Nephron (organoid): ENCODE data around the gene NTM.
A peak's percentile ranks its signal among the peaks of the same experiment; 100 is the strongest.

Source experiments
- H3K27ac Mint-ChIP-seq, 3 experiments: 2 replicates each; pipeline ENCODE4 v1.8.0; 2020; ENCODE audit warnings: mixed read lengths in 3 of 3, mild to moderate bottlenecking in 2 of 3, moderate library complexity in 1 of 3
- H3K27me3 Mint-ChIP-seq: 2 replicates; pipeline ENCODE4 v1.8.0; 2021; ENCODE audit warnings: low read depth, mild to moderate bottlenecking, moderate library complexity, mixed read lengths
- H3K36me3 Mint-ChIP-seq: 2 replicates; pipeline ENCODE4 v1.8.0; 2020; ENCODE audit warnings: low read depth, mixed read lengths
- H3K4me1 Mint-ChIP-seq: 2 replicates; pipeline ENCODE4 v1.8.0; 2020; ENCODE audit warnings: mixed read lengths
- H3K4me3 Mint-ChIP-seq, 3 experiments: 2 replicates each; pipeline ENCODE4 v1.8.0; 2020; ENCODE audit warnings: mild to moderate bottlenecking in 3 of 3, mixed read lengths in 3 of 3, moderate library complexity in 2 of 3
- H3K9me3 Mint-ChIP-seq: 2 replicates; pipeline ENCODE4 v1.8.0; 2020; ENCODE audit warnings: mixed read lengths
- CTCF ChIP-seq, 3 experiments: fragments of 200-600 bp; sonication (generic); IDR thresholded peaks; one replicate each; pipeline ENCODE4 v1.5.0; 2021; ENCODE audit warnings: antibody characterized with exemption in 3 of 3; ENCODE audit not compliant: unreplicated experiment in 3 of 3

Gene NTM

DNA sequence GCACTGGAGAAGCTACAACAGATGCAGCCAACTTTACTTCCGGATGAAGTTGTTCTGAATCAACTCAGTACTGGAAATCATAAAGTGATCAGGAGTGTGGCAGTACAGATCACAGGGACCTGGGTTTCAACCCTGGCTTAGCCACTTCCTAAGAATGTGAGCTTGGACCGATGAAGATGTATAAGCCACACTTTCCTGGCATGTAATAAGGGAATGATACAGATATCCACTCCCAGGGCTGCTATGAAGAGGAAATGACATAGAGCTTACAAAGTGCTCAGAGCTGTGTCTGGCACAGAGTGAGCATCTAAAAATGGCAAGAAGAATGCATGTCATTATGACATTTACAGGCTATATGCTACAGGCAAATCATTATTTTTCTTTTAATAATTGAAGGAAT is 378.7 kb downstream of the NTM start:
- Mint-ChIP-seq H3K27ac (no peak overlapping the region), H3K9me3 (peaks cover 6% of the 10 kb centered on the region), H3K27me3 (peaks cover 32% of the 10 kb centered on the region), H3K4me3 (no peak overlapping the region), H3K4me1 (no peaks in the 10 kb centered on the region), H3K36me3 (no peaks in the 10 kb centered on the region)
- no peak for TF ChIP-seq CTCF (IDR thresholded peaks at IDR 0.05; ENCODE audit: unreplicated experiment in 3 of 3)

GRCh38 chr11:131750152-131750551 is 379.7 kb downstream of the NTM start:
- Mint-ChIP-seq H3K9me3 (peaks cover 6% of the 10 kb centered on the region), H3K27ac (no peak overlapping the region), H3K4me1 (no peaks in the 10 kb centered on the region), H3K27me3 (peaks cover 27% of the 10 kb centered on the region), H3K36me3 (no peaks in the 10 kb centered on the region), H3K4me3 (no peak overlapping the region)
- no peak for TF ChIP-seq CTCF (IDR thresholded peaks at IDR 0.05; ENCODE audit: unreplicated experiment in 3 of 3)

GRCh38 chr11:131750692-131751091 is 380.3 kb downstream of the NTM start:
- Mint-ChIP-seq H3K36me3 (no peaks in the 10 kb centered on the region), H3K4me3 (no peak overlapping the region), H3K9me3 (peaks cover 6% of the 10 kb centered on the region), H3K27me3 (peaks cover 23% of the 10 kb centered on the region), H3K27ac (no peak overlapping the region), H3K4me1 (peaks cover under 1% of the 10 kb centered on the region)
- TF ChIP-seq CTCF (IDR thresholded peaks at IDR 0.05; ENCODE audit: unreplicated experiment in 3 of 3): no peak

GRCh38 chr11:131754671-131755070 is 384.3 kb downstream of the NTM start:
- Mint-ChIP-seq H3K4me3 (no peak overlapping the region), H3K36me3 (no peaks in the 10 kb centered on the region), H3K9me3 (peaks cover 6% of the 10 kb centered on the region), H3K27ac (no peak overlapping the region), H3K4me1 (peaks cover 17% of the 10 kb centered on the region), H3K27me3 (peaks cover 14% of the 10 kb centered on the region)
- no peak for TF ChIP-seq CTCF (IDR thresholded peaks at IDR 0.05; ENCODE audit: unreplicated experiment in 3 of 3)

DNA sequence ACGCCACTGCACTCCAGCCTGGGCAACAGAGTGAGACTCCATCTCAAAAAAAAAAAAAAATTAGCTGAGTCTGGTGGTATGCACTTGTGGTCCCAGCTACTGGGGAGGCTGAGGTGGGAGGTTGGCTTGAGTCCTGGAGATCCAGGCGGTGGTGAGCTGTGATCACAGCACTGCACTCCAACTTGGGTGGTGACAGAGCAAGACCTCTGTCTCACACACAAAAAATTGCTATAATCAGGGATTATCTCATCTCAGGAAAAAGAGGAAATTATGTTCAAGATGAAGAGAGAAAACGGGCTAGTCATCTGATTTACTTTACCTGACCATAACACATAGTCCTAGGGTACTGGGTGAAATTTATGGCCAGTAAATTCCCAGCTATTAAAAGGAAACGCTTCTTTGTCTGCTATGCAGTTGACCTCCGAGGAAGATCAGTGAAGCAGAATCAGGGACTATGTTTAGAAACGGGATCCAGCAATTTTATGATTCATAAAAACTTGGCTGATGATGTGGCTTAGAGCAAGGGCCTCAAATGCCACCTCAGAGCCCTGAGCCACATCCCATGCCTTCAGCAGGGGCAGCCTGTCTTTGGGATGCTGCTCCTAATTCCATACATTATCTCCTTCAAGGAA is 386.2 kb downstream of the NTM start:
- H3K27ac Mint-ChIP-seq: peak overlapping the region in 1 of 3 experiments; percentile 27
- H3K4me3 Mint-ChIP-seq: no peak overlapping the region
- no peak for TF ChIP-seq CTCF (IDR thresholded peaks at IDR 0.05; ENCODE audit: unreplicated experiment in 3 of 3)

DNA sequence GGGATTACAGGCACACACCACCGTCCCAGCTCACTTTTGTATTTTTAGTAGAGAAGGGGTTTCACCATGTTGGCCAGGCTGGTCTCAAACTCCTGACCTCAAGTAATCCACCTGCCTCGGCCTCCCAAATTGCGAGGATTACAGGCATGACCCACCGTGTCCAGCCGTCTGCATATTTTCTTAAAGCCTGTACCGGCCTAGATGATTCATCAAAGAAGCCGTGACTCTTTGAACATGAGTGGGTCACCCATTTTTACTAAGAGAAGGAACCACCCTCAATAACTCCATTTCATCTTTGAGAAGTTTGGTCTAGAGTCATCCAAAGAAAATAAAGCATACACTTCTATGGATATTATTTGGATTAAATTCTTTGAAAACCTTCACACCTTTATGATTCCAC is 388.3 kb downstream of the NTM start:
- Mint-ChIP-seq H3K4me3 (no peak overlapping the region), H3K27ac (no peak overlapping the region), H3K9me3 (no peaks in the 10 kb centered on the region), H3K36me3 (no peaks in the 10 kb centered on the region), H3K4me1 (peaks cover 30% of the 10 kb centered on the region), H3K27me3 (peaks cover 12% of the 10 kb centered on the region)
- TF ChIP-seq CTCF (IDR thresholded peaks at IDR 0.05; ENCODE audit: unreplicated experiment in 3 of 3): no peak

More for the DNA sequence above, 386.2 kb downstream of the NTM start:
- peaks cover 12% of the 10 kb centered on the region for H3K27me3 Mint-ChIP-seq
- H3K36me3 Mint-ChIP-seq: no peaks in the 10 kb centered on the region
- H3K9me3 Mint-ChIP-seq: peaks cover 6% of the 10 kb centered on the region
- H3K4me1 Mint-ChIP-seq: peaks cover 30% of the 10 kb centered on the region
